IMR-90 (cell line): ENCODE measurements around the gene AP3B1. TPM values are rescaled to one million over a fixed set of nuclear protein-coding genes. Genes with fewer than 3 reads are reported as not detected.

Experiments
- ATAC-seq: fragments of 200-7000 bp; cut with Tn5 transposase; 2 replicates; pipeline ENCODE4 v1.9.1; 2020; ENCODE audit warnings: low read depth, mild to moderate bottlenecking, moderate library complexity
- BruUV-seq: library from RNA; stranded (reverse); fragments of 400-500 nt; replicated peaks from 2 replicates; lab custom pipeline; 2021; lab: Mats Ljungman, UMichigan
- CTCF ChIA-PET: fragments of 300-600 bp; formaldehyde crosslinking; extraction: SDS; loops from one replicate; lab custom pipeline; 2021; ENCODE audit warnings: antibody characterized with exemption; lab: Yijun Ruan, JAX
- POLR2A ChIA-PET: fragments of 300-600 bp; sonication (Branson Sonifier 250); formaldehyde crosslinking; loops from one replicate; lab custom pipeline; 2022; ENCODE audit warnings: antibody characterized with exemption; ENCODE audit not compliant: unreplicated experiment; lab: Charles Lee
- DNase-seq: peaks from one replicate; pipeline ENCODE4 v3.0.0; 2013
- H2AFZ ChIP-seq: replicated peaks from 2 replicates; pipeline ENCODE3; 2013; ENCODE audit warnings: low read length, mild to moderate bottlenecking; ENCODE audit not compliant: poor library complexity
- H2AK5ac ChIP-seq: 2 replicates; pipeline ENCODE4 v1.6.1; 2013; ENCODE audit warnings: low read depth, low read length, inconsistent platforms
- H2AK9ac ChIP-seq: replicated peaks from 2 replicates; pipeline ENCODE3; 2013; ENCODE audit warnings: mild to moderate bottlenecking, low read depth, low read length, moderate library complexity; ENCODE audit not compliant: poor library complexity
- H2BK120ac ChIP-seq: 2 replicates; pipeline ENCODE4 v1.6.1; 2013; ENCODE audit warnings: low read depth, low read length, inconsistent platforms
- H2BK15ac ChIP-seq: 3 replicates; pipeline ENCODE4 v1.6.1; 2013; ENCODE audit warnings: low read depth, low read length, inconsistent platforms
- H2BK20ac ChIP-seq: 2 replicates; pipeline ENCODE4 v1.6.1; 2013; ENCODE audit warnings: low read depth, mild to moderate bottlenecking, inconsistent platforms, low read length, moderate library complexity
- H2BK5ac ChIP-seq: 2 replicates; pipeline ENCODE4 v1.6.1; 2013; ENCODE audit warnings: mild to moderate bottlenecking, low read depth, low read length, inconsistent platforms; ENCODE audit not compliant: poor library complexity, severe bottlenecking
- H3K14ac ChIP-seq: replicated peaks from 2 replicates; pipeline ENCODE4 v1.6.1; 2013; ENCODE audit warnings: low read depth, low read length, inconsistent platforms
- H3K18ac ChIP-seq: 2 replicates; pipeline ENCODE4 v1.6.1; 2013; ENCODE audit warnings: low read depth, low read length, control low read depth
- H3K23ac ChIP-seq: 2 replicates; pipeline ENCODE4 v1.6.1; 2013; ENCODE audit warnings: low read depth, low read length, inconsistent platforms
- H3K27ac ChIP-seq: 2 replicates; pipeline ENCODE4 v1.5.1; 2013; ENCODE audit warnings: mild to moderate bottlenecking, control low read depth, low read length; ENCODE audit not compliant: insufficient read depth
- H3K27me3 ChIP-seq: 2 replicates; pipeline ENCODE4 v1.6.1; 2013; ENCODE audit warnings: low read length; ENCODE audit not compliant: control insufficient read depth, insufficient read depth
- H3K36me3 ChIP-seq: 2 replicates; pipeline ENCODE4 v1.6.1; 2013; ENCODE audit warnings: low read length, mixed read lengths; ENCODE audit not compliant: control insufficient read depth, insufficient read depth
- H3K4ac ChIP-seq: 2 replicates; pipeline ENCODE4 v1.6.1; 2013; ENCODE audit warnings: low read depth, low read length, inconsistent platforms
- H3K4me1 ChIP-seq: 2 replicates; pipeline ENCODE4 v1.6.1; 2013; ENCODE audit warnings: low read length, mixed read lengths; ENCODE audit not compliant: control insufficient read depth, insufficient read depth
- H3K4me2 ChIP-seq: 2 replicates; pipeline ENCODE4 v1.6.1; 2013; ENCODE audit warnings: low read depth, mild to moderate bottlenecking, control low read depth, low read length, moderate library complexity
- H3K4me3 ChIP-seq: 2 replicates; pipeline ENCODE4 v1.5.1; 2013; ENCODE audit warnings: low read depth, mild to moderate bottlenecking, control low read depth, low read length, moderate library complexity; ENCODE audit not compliant: insufficient read depth
- H3K56ac ChIP-seq: 2 replicates; pipeline ENCODE4 v1.6.1; 2013; ENCODE audit warnings: low read length, inconsistent platforms; ENCODE audit not compliant: insufficient read depth; ENCODE audit errors: extremely low read depth
- H3K79me1 ChIP-seq, 2 experiments: 2 replicates each; pipeline ENCODE4 v1.6.1; 2013; ENCODE audit warnings: low read length in 2 of 2, inconsistent platforms in 1 of 2, low read depth in 1 of 2
- H3K9ac ChIP-seq: 2 replicates; pipeline ENCODE4 v1.6.1; 2013; ENCODE audit warnings: low read depth, low read length, control low read depth
- H3K9me1 ChIP-seq: 2 replicates; pipeline ENCODE4 v1.6.1; 2013; ENCODE audit warnings: low read length, inconsistent platforms; ENCODE audit not compliant: insufficient read depth
- H3K9me3 ChIP-seq: 2 replicates; pipeline ENCODE4 v1.6.1; 2013; ENCODE audit warnings: low read length; ENCODE audit not compliant: control insufficient read depth, insufficient read depth
- H4K20me1 ChIP-seq: 2 replicates; pipeline ENCODE4 v1.6.1; 2013; ENCODE audit warnings: low read length, inconsistent platforms; ENCODE audit not compliant: insufficient read depth
- H4K5ac ChIP-seq: 2 replicates; pipeline ENCODE4 v1.6.1; 2013; ENCODE audit warnings: mild to moderate bottlenecking, low read depth, low read length, control low read depth
- H4K8ac ChIP-seq, 2 experiments: 2 replicates each; pipeline ENCODE4 v1.6.1; 2013; ENCODE audit warnings: low read depth in 2 of 2, low read length in 2 of 2, control low read depth in 1 of 2, inconsistent platforms in 1 of 2
- H4K91ac ChIP-seq: 2 replicates; pipeline ENCODE4 v1.6.1; 2013; ENCODE audit warnings: low read depth, low read length, inconsistent platforms; ENCODE audit not compliant: insufficient read depth
- CEBPB ChIP-seq: IDR thresholded peaks from 2 replicates; pipeline ENCODE4 v1.6.1; 2012; ENCODE audit warnings: low read depth, low read length, improper control_type of control experiment
- CTCF ChIP-seq: conservative IDR thresholded peaks from 2 replicates; pipeline ENCODE4 v1.5.1; 2012; ENCODE audit warnings: mild to moderate bottlenecking, low read depth, low read length, improper control_type of control experiment
- RAD21 ChIP-seq: IDR thresholded peaks from 2 replicates; pipeline ENCODE4 v1.6.1; 2012; ENCODE audit warnings: low read length, improper control_type of control experiment
- SMC3 ChIP-seq: fragments of 150-350 bp; IDR thresholded peaks from 2 replicates; pipeline ENCODE4 v1.6.1; 2016; ENCODE audit warnings: low read depth, mild to moderate bottlenecking, antibody characterized with exemption, low read length, moderate library complexity
- WGBS, 2 experiments: methylation state at CpG; one replicate each; pipeline versions ENCODE4 v1.1.5 to v1.1.7; 2013; ENCODE audit warnings: missing lambda C conversion rate in 2 of 2; ENCODE audit not compliant: insufficient read length in 1 of 2; ENCODE audit errors: extremely low coverage in 2 of 2; 5-methylcytosine and 5-hydroxymethylcytosine counted together
- dilution Hi-C: fragments of 300-500 bp; cut with HindIII; formaldehyde crosslinking; loops from one replicate; pipeline ENCODE4 v1.14.3; 2018; ENCODE audit warnings: low sequenced_read_pairs; ENCODE audit not compliant: unreplicated experiment
- in situ Hi-C: fragments of 300-500 bp; cut with MboI; formaldehyde crosslinking; loops from 3 replicates; pipeline ENCODE4 v1.14.3; 2019; ENCODE audit warnings: low sequenced_read_pairs, inconsistent platforms, mixed read lengths
- intact Hi-C: fragments of 100-400 bp; cut with micrococcal nuclease; formaldehyde crosslinking; loops from 2 replicates; pipeline ENCODE4 v1.10.0; 2022
- polyA plus RNA-seq, 3 experiments: library from polyadenylated mRNA; depleted of rRNA; stranded (reverse); fragments of >200 nt; gene quantifications; 2 replicates each; pipeline ENCODE4 v1.2.3, GENCODE V29; 2012; ENCODE audit warnings: low replicate concordance in 1 of 3
- total RNA-seq: library from RNA; depleted of rRNA; stranded (reverse); fragments of >200 nt; gene quantifications from 2 replicates; pipeline ENCODE4 v1.2.3, GENCODE V29; 2012

Gene AP3B1
- total and polyA plus RNA-seq, 2 of the 4 experiments (the other 2 are of a cell fraction): 33.1 to 59.0 TPM

- Histone ChIP-seq H4K5ac (no peak overlapping the region), H3K18ac (no peak overlapping the region)
Observed at GRCh38 chr5:78320401-78320800, 25.9 kb upstream of the AP3B1 start.

More at GRCh38 chr5:78320401-78320800, 25.9 kb upstream of the AP3B1 start:
- Histone ChIP-seq H3K27me3 (no peaks in the 10 kb centered on the region), H3K9me3 (no peaks in the 10 kb centered on the region), H3K4me3 (no peak overlapping the region), H3K14ac (no peak overlapping the region), H3K79me1 (no peaks in the 10 kb centered on the region), H2AK5ac (no peak overlapping the region), H3K23ac (no peak overlapping the region), H2AFZ (no peak overlapping the region), H3K9me1 (no peaks in the 10 kb centered on the region), H2BK120ac (no peak overlapping the region), H3K4me2 (no peak overlapping the region), H2BK5ac (no peak overlapping the region), H3K27ac (no peak overlapping the region), H2AK9ac (no peak overlapping the region), H3K56ac (no peak overlapping the region), H3K36me3 (no peaks in the 10 kb centered on the region), H4K20me1 (no peaks in the 10 kb centered on the region), H3K4me1 (no peaks in the 10 kb centered on the region), H4K91ac (no peak overlapping the region), H3K9ac (no peak overlapping the region), H2BK15ac (no peak overlapping the region), H4K8ac (no peak overlapping the region), H2BK20ac (no peak overlapping the region), H3K4ac (no peak overlapping the region)
- DNase-seq: peak; percentile 69
- WGBS, 2 experiments: no CpG with 5 or more reads among the region's 2 CpGs
- intact Hi-C loops (loop anchor here (5.0 to 10.0 kb wide), 3 partner anchors 304 to 642 kb away; no protein-coding TSS in a partner anchor), dilution Hi-C loops (no loop called here), in situ Hi-C loops (loop anchor here (25.0 kb wide), 1 partner anchor 642 kb away; no protein-coding TSS in a partner anchor)
- ATAC-seq: peak; percentile 91
- POLR2A ChIA-PET: no interaction called here
- no TSS peak for BruUV-seq
- TF ChIP-seq CEBPB (no peak), RAD21 (peak; percentile 79), CTCF (peak; percentile 71), SMC3 (peak; percentile 73)
- CTCF ChIA-PET: interaction anchor here (0.7 to 1.5 kb wide), 3 partner anchors 11 to 1208 kb away, joined by 3 to 6 read pairs (median 4); no protein-coding TSS in a partner anchor
